Breast epithelium (tissue), 4 donors: ENCODE measurements around the gene KRR1. TPM values are rescaled to one million over a fixed set of nuclear protein-coding genes. Genes with fewer than 3 reads are reported as not detected.
"Not testable (repeated sequence)": the region's sequence is repeated elsewhere in the genome, so short reads cannot be mapped to it uniquely, and the experiment has no call there.

Experiments used
- DNase-seq, 2 donors: peaks; one replicate each; pipeline ENCODE4 v3.0.0-alpha.2; 2019; ENCODE audit warnings: low spot score in 2 of 2
- H3K27ac ChIP-seq, 2 donors: fragments of 200-600 bp; sonication (generic) in 1 of 2; one replicate each; pipeline ENCODE4 v1.5.1; 2016 to 2019; ENCODE audit warnings: mild to moderate bottlenecking in 1 of 2
- H3K27me3 ChIP-seq, 2 donors: fragments of 200-600 bp; sonication (generic) in 1 of 2; one replicate each; pipeline versions ENCODE4 v1.5.1 to v1.6.0; 2017 to 2019; ENCODE audit warnings: control low read depth in 1 of 2, mild to moderate bottlenecking in 1 of 2
- H3K36me3 ChIP-seq: fragments of 200-600 bp; one replicate; pipeline ENCODE4 v1.5.1; 2019
- H3K4me1 ChIP-seq, 2 donors: fragments of 200-600 bp; sonication (generic); one replicate each; pipeline ENCODE4 v1.5.1; 2016 to 2019; ENCODE audit warnings: control low read depth in 1 of 2
- H3K4me3 ChIP-seq, 3 donors: fragments of 200-600 bp; sonication (generic); 1 replicate in 2 of 3; 2 replicates in 1 of 3; pipeline ENCODE4 v1.5.1; 2016 to 2019; ENCODE audit warnings: mild to moderate bottlenecking in 3 of 3, moderate library complexity in 2 of 3
- H3K9me3 ChIP-seq, 2 donors: fragments of 200-600 bp; sonication (generic) in 1 of 2; one replicate each; pipeline ENCODE4 v1.5.1; 2016 to 2019; ENCODE audit warnings: control low read depth in 1 of 2
- CTCF ChIP-seq, 3 donors: fragments of 450-650 bp; IDR thresholded peaks; one replicate each; pipeline ENCODE4 v1.5.1; 2016 to 2017; ENCODE audit warnings: antibody characterized with exemption in 3 of 3, mild to moderate bottlenecking in 3 of 3, moderate library complexity in 3 of 3
- POLR2A ChIP-seq: fragments of 450-650 bp; IDR thresholded peaks from one replicate; pipeline ENCODE4 v1.6.1; 2016; ENCODE audit warnings: antibody characterized with exemption, mild to moderate bottlenecking, moderate library complexity
- POLR2AphosphoS5 ChIP-seq, 3 donors: sonication (generic); formaldehyde crosslinking; IDR thresholded peaks; one replicate each; pipeline ENCODE4 v1.6.1; 2017; ENCODE audit warnings: antibody characterized with exemption in 3 of 3
- intact Hi-C: fragments of 100-400 bp; cut with DNase I; formaldehyde crosslinking; loops from one replicate; pipeline ENCODE4 v1.15.1; 2023; ENCODE audit warnings: low total_unique reads
- total RNA-seq, 3 donors: library from RNA; depleted of rRNA; stranded (reverse); fragments of >200 nt; gene quantifications; one replicate each; pipeline ENCODE4 v1.1.0, GENCODE V29; 2016

The KRR1 gene
- total RNA-seq, 3 donors from 2014 or later = 34.1 to 56.9 (median 36.4) TPM

GRCh38 chr12:75489613-75490210 is 21.7 kb downstream of the KRR1 start:
- peak overlapping the region; percentile 4 to 30 for H3K27ac ChIP-seq
- no peak for TF ChIP-seq CTCF (IDR thresholded peaks at IDR 0.05)
- no peak for TF ChIP-seq POLR2A
- TF ChIP-seq POLR2AphosphoS5 (IDR thresholded peaks at IDR 0.05) = no peak
- no peaks in the 10 kb centered on the region for H3K36me3 ChIP-seq
- no peak overlapping the region for H3K4me3 ChIP-seq
- no peaks in the 10 kb centered on the region for H3K27me3 ChIP-seq
- intact Hi-C loops = no loop called here
- H3K4me1 ChIP-seq = no peaks in the 10 kb centered on the region
- DNase-seq = no peak
- H3K9me3 ChIP-seq = no peaks in the 10 kb centered on the region

DNA sequence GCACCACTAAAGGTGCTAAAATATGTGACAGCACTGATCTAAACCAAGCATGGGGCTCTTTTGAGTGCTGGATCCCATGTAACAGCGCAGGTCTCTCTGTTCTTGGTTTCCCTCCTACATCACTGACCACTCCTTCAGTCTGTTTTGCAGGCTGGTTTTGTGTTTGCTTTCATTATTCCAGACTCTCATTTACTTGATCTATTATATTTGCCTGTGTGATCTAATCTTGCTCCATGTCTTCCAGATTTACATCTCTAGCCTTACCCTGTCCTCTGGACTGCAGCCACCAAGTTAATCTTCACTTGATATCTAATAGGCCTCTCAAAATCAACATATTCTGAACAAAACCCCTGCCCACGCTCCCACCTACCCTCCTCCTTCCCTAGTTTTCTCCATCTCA is 22.2 kb downstream of the KRR1 start:
- Histone ChIP-seq H3K36me3 (no peaks in the 10 kb centered on the region), H3K4me1 (no peaks in the 10 kb centered on the region), H3K27me3 (no peaks in the 10 kb centered on the region)

DNA sequence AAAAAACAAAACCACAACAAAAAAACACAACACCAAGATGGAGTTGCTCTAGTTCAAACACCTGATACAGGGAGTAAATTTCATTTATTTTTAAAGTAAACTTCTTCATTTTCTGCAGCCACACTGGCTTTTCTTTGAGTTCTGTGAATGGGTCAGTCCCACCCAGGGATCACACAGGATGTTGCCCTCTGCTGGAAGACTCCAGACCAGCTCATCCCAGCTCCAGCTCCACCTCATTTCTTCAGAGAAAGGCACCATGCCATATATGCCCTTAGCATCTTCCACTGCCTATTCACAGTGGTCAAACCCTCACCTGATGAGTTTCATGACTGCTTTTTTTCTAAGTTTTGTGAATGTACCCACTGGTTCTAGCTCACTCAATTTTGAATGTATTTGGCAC is 22.9 kb downstream of the KRR1 start:
- no peaks in the 10 kb centered on the region for H3K9me3 ChIP-seq
- intact Hi-C loops = no loop called here

More for the DNA sequence above, 22.2 kb downstream of the KRR1 start:
- no peaks in the 10 kb centered on the region for H3K9me3 ChIP-seq
- intact Hi-C loops = no loop called here
- H3K27ac ChIP-seq = peak overlapping the region; percentile 4 to 30
- no peak for TF ChIP-seq POLR2A
- TF ChIP-seq CTCF (IDR thresholded peaks at IDR 0.05) = no peak
- TF ChIP-seq POLR2AphosphoS5 (IDR thresholded peaks at IDR 0.05) = no peak
- no peak for DNase-seq
- no peak overlapping the region for H3K4me3 ChIP-seq

DNA sequence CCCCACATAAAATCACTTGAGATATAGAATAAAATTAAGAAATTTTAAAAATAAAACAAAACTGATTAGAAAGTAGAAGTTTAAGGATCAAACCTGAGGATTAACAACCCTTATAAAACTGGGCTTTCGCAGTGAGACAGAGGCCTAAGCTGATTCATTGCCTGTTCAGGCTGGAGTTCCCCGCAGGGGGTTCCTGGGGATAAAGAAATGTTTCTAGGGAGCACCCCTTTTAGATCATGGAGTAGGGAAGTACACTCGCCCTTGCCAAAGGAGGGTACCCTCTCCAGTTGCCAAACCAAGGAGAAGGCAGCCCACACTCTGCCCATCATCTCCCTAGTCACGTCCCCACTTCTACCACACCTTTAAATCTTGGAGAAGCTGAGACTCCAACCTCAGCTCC is 24.1 kb downstream of the KRR1 start:
- intact Hi-C loops = no loop called here
- H3K9me3 ChIP-seq = no peaks in the 10 kb centered on the region
- H3K27ac ChIP-seq = no peak overlapping the region
- DNase-seq = no peak
- H3K4me1 ChIP-seq = no peaks in the 10 kb centered on the region
- H3K4me3 ChIP-seq = no peak overlapping the region
- H3K27me3 ChIP-seq = no peaks in the 10 kb centered on the region
- no peaks in the 10 kb centered on the region for H3K36me3 ChIP-seq
- TF ChIP-seq CTCF (IDR thresholded peaks at IDR 0.05) (no peak), POLR2AphosphoS5 (IDR thresholded peaks at IDR 0.05) (no peak), POLR2A (no peak)

More for the DNA sequence above, 22.9 kb downstream of the KRR1 start:
- H3K4me1 ChIP-seq = no peaks in the 10 kb centered on the region
- TF ChIP-seq POLR2AphosphoS5 (IDR thresholded peaks at IDR 0.05) = no peak
- no peak for TF ChIP-seq POLR2A
- TF ChIP-seq CTCF (IDR thresholded peaks at IDR 0.05) = no peak
- H3K27me3 ChIP-seq = no peaks in the 10 kb centered on the region
- no peak overlapping the region for H3K27ac ChIP-seq
- H3K4me3 ChIP-seq = no peak overlapping the region
- H3K36me3 ChIP-seq = no peaks in the 10 kb centered on the region
- no peak for DNase-seq

DNA sequence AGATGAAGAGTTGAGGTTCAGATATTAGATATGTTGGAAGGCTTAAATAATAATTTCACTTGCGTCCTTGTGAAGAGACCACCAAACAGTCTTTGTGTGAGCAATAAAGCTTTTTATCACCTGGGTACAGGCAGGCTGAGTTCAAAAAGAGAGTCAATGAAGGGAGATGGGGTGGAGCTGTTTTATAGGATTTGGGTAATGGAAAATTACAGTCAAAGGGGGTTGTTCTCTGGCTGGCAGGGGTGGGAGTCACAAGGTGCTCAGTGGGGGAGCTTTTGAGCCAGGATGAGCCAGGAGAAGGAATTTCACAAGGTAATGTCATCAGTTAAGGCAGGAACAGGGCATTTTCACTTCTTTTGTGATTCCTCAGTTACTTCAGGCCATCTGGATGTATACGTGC is 27.0 kb downstream of the KRR1 start:
- H3K9me3 ChIP-seq, H3K4me3 ChIP-seq, DNase-seq, H3K4me1 ChIP-seq, H3K27me3 ChIP-seq, intact Hi-C loops, H3K36me3 ChIP-seq: not testable (repeated sequence)
- H3K27ac ChIP-seq = peak overlapping the region in 1 of 2 donors; percentile 8

- Histone ChIP-seq H3K4me1 (no peaks in the 10 kb centered on the region), H3K9me3 (no peaks in the 10 kb centered on the region), H3K4me3 (peak overlapping the region in 1 of 3 donors; percentile 26), H3K27me3 (no peaks in the 10 kb centered on the region), H3K27ac (no peak overlapping the region), H3K36me3 (no peaks in the 10 kb centered on the region)
- DNase-seq = no peak
- no peak for TF ChIP-seq POLR2AphosphoS5 (IDR thresholded peaks at IDR 0.05)
- no peak for TF ChIP-seq CTCF (IDR thresholded peaks at IDR 0.05)
- no peak for TF ChIP-seq POLR2A
- intact Hi-C loops = no loop called here
Observed at GRCh38 chr12:75483431-75483830, 28.0 kb downstream of the KRR1 start.
